ENCODE results near the gene LDHD.
"Not testable (repeated sequence)": the region's sequence is repeated elsewhere in the genome, so short reads cannot be mapped to it uniquely, and the experiment has no call there.

- not testable (repeated sequence) for TF ChIP-seq POLR2AphosphoS5 (IDR thresholded peaks at IDR 0.05; ENCODE audit: insufficient read depth in 1 of 2, low read depth in 1 of 2)
- TF ChIP-seq, protein P1, sequence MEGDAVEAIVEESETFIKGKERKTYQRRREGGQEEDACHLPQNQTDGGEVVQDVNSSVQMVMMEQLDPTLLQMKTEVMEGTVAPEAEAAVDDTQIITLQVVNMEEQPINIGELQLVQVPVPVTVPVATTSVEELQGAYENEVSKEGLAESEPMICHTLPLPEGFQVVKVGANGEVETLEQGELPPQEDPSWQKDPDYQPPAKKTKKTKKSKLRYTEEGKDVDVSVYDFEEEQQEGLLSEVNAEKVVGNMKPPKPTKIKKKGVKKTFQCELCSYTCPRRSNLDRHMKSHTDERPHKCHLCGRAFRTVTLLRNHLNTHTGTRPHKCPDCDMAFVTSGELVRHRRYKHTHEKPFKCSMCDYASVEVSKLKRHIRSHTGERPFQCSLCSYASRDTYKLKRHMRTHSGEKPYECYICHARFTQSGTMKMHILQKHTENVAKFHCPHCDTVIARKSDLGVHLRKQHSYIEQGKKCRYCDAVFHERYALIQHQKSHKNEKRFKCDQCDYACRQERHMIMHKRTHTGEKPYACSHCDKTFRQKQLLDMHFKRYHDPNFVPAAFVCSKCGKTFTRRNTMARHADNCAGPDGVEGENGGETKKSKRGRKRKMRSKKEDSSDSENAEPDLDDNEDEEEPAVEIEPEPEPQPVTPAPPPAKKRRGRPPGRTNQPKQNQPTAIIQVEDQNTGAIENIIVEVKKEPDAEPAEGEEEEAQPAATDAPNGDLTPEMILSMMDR (IDR thresholded peaks at IDR 0.05): not testable (repeated sequence)
Measured at GRCh38 chr16:75091619-75092018, 25.0 kb downstream of the LDHD start.

Measured in vagina (tissue), 2 donors.